DLD1 (cell line): ENCODE measurements around the gene KLF13.

Experiments used
- in situ Hi-C: cut with HindIII; loops from 2 replicates; pipeline ENCODE4 v1.10.0; 2017; ENCODE audit warnings: low sequenced_read_pairs

KLF13 gene

DNA sequence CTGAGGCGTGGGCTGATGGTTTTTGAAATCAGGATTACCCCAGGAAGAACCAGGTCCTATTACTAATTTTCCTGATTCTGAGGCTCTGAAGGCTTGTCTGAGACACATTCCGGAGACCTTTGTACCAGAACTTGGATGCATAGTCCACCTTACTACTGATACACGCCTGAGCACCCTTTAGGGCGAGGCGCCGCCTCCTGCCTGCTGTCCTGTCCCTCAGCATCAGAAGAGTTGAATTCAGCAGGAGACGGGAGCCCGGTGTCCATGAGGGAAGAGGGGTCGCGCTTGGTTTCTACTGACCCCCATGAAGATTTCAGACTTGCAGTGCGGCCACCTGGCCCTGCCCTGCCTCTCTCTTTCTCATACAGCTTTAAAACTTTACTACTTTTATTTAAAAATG lies 49.9 kb downstream of the KLF13 start:
- in situ Hi-C loops = no loop called here

DNA sequence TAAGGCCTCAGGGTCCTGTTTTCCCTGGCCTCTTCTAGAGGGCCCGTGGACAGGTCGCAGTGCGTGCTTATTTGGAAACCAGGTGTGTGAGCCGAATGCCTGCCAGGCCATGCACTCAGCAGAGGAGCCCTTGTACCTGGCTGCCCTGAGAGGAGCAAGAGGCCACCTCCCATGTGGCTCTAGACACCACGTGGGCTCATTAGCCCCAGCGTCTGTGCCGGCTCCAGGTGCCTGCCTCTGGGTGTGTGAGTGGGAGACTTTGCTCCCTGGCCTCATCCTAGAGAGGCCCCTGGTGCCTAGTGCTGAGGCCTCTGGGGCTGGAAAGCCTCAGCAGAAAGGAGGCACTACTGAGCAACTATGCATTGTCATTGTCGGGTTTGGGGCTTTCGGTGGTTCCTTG lies 50.4 kb downstream of the KLF13 start:
- in situ Hi-C loops = no loop called here

GRCh38 chr15:31378363-31378903 lies 51.8 kb downstream of the KLF13 start:
- in situ Hi-C loops = no loop called here

- in situ Hi-C loops = no loop called here
These were observed 52.4 kb downstream of the KLF13 start for GRCh38 chr15:31379042-31379441.

DNA sequence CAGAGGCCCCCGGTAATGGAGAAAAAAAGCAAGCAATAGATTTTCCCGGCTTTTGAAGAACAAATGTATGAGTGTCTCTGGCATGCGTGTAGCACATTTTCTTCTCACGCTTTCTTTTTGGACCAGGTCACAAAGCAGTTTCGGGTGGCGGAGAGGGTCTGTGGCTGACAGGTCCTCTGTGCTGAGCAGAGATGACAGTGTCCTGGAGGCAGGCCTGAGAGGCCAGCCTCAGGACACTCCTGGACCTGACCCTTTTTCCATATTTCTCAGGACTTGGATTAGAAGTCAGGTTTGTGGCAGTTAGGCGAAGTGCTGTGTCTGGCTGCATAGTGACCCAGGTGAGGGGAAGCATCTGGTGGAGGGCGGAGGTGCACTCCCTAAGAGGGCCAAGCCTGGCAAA lies 52.9 kb downstream of the KLF13 start:
- in situ Hi-C loops = no loop called here

- in situ Hi-C loops = no loop called here
These were observed 55.4 kb downstream of the KLF13 start for GRCh38 chr15:31381801-31382712.

- in situ Hi-C loops = no loop called here
These were observed 56.0 kb downstream of the KLF13 start for GRCh38 chr15:31382713-31383045.

DNA sequence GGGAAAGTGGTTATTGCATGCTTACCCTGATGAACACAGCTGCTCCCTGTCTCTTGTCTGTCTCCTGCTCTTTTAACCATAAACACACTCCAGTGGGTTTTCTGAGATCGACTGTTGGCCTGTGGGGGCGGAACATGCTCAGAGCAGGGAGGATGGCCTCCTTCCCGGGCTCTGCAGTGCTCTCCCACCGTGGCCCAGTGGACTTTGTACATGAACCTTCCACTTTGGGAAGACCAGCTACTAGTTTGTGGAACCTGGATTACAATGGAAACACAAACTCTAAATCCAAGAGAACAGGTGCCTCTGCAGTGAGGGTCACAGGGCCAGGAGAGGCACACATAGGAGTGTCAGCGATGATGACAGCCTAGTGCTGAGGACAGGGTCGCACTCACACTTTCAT lies 56.5 kb downstream of the KLF13 start:
- in situ Hi-C loops = no loop called here

DNA sequence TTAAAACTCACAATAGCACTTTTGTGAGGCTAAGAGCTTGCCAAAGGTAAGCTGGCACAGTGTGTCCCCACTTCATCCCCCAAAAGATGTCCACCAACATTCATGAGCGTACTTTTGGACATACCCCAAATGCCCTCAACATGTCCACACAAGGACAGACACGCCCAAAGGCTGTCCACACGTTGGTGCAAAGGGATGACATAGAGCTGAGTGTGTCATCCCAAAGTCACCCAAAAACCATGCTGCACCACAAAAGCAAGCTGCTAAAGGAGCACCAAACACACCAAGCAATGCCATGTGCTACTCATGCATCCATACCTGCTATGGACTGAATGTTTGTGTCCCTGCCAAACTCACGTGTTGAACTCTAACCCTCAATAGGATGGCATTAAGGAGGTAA lies 57.9 kb downstream of the KLF13 start:
- in situ Hi-C loops = no loop called here

- in situ Hi-C loops = no loop called here
These were observed 59.1 kb downstream of the KLF13 start for GRCh38 chr15:31385736-31386135.

DNA sequence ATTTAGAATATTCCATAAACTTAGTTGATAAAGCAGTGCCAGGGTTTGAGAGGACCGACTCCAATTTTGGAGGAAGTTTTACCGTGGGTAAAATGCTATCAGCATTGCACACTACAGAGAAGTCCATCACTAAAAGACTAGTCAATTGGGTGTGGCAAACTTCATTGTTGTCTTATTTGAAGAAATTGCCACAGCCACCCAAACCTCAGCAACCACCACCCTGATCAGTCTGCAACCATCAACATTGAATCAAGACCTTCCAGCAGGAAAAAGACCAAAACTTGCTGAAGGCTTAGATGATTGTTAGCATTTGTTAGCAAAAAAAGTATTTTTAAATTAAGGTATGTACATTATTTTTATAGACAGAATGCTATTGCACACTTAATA lies 60.5 kb downstream of the KLF13 start:
- in situ Hi-C loops = no loop called here

GRCh38 chr15:31387479-31388118 lies 61.0 kb downstream of the KLF13 start:
- in situ Hi-C loops = no loop called here

- in situ Hi-C loops = no loop called here
These were observed 62.9 kb downstream of the KLF13 start for GRCh38 chr15:31389576-31389975.

GRCh38 chr15:31390029-31390428 lies 63.4 kb downstream of the KLF13 start:
- in situ Hi-C loops = no loop called here

GRCh38 chr15:31390777-31391486 lies 64.3 kb downstream of the KLF13 start:
- in situ Hi-C loops = no loop called here

- in situ Hi-C loops = no loop called here
These were observed 65.3 kb downstream of the KLF13 start for GRCh38 chr15:31391687-31392671.

DNA sequence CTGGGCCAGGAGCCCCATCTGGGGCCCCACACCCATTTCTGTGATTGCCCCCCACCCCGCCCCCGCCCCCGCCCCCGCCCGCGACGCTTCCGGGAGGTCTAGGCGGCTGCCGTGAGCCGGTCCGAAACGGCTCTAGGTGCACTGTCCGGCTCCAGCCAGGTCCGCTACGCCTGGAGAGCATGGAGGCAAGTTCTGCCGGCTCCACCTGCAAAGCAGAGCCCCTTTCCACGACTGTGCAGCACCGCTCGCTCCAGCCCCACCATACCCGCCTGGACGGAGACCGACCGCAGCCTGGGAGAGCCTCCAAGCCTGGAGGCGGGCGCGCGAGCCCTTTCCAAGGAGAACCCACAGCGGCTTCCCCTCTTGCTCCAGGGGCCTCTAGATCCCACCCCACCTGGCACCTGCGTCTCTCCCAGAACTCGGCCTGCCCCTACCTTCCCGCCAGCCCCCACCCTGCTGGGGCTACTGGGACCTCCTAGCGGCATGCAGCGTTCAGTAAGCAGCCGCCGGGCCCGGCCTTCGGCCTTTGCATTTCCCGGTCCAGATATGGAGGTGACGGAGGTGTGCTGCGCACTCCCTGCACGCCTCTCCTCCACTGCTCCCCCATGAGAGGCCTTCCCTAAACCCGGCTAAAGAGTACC lies 66.2 kb downstream of the KLF13 start:
- in situ Hi-C loops = no loop called here

DNA sequence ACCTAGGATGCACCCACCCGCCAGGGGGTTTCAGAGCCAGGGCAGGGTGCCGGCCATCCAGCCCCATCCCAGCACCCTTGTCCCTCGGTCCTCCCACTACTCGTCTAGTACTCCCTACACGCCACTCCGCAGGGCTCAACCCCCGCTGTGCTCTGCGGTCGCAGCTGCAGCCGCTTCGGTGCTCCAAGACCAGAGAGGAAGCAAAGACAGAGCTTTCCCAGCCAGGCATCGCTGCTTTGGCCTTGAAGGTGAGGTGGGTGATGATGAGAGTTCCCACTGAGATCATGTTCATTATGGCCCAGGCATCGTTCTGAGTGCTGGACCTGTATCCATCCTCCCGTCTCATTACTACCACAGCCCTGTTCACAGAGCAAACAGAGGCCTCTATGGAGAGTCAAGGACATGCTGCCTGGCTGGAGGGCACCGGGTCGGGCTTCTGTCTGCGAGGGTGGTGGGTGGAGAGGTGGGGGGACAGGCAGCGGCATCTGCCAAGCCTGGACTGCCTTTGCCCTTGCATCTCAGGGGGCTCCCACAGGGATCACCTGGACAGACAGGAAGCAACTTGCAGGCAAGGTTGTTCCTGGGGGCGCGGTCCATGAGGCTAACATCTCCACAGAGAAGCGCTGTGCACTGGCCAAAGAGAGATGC lies 66.9 kb downstream of the KLF13 start:
- in situ Hi-C loops = no loop called here

- in situ Hi-C loops = no loop called here
These were observed 70.4 kb downstream of the KLF13 start for GRCh38 chr15:31396881-31397560.
